MCF 10A (cell line): ENCODE measurements around the gene LCOR. TPM values are rescaled to one million over a fixed set of nuclear protein-coding genes. Genes with fewer than 3 reads are reported as not detected.

Experiments used
- BruUV-seq: library from RNA; stranded (reverse); fragments of 400-500 nt; replicated peaks from 2 replicates; lab custom pipeline; 2021; lab: Mats Ljungman, UMichigan
- CTCF ChIA-PET: fragments of 300-600 bp; sonication (Branson Sonifier 250); formaldehyde crosslinking; extraction: SDS; loops from one replicate; lab custom pipeline; 2021; ENCODE audit warnings: antibody characterized with exemption, inconsistent platforms; lab: Yijun Ruan, JAX
- POLR2A ChIA-PET: fragments of 300-600, 350-650 bp; sonication (Branson Sonifier 250); formaldehyde crosslinking; extraction: SDS; loops from one replicate; lab custom pipeline; 2020; ENCODE audit warnings: antibody characterized with exemption, inconsistent platforms; lab: Yijun Ruan, JAX
- DNase-seq: peaks from one replicate; pipeline ENCODE4 v3.0.0-alpha.2; 2018; ENCODE audit not compliant: unreplicated experiment
- H3K27ac Mint-ChIP-seq: one replicate; pipeline ENCODE4 v1.8.0; 2022; ENCODE audit warnings: mild to moderate bottlenecking, low read depth, mixed read lengths; ENCODE audit not compliant: unreplicated experiment
- H3K27me3 Mint-ChIP-seq: one replicate; pipeline ENCODE4 v1.8.0; 2022; ENCODE audit warnings: mixed read lengths; ENCODE audit not compliant: insufficient read depth, unreplicated experiment
- H3K36me3 Mint-ChIP-seq: one replicate; pipeline ENCODE4 v1.8.0; 2022; ENCODE audit warnings: mild to moderate bottlenecking, moderate library complexity, mixed read lengths; ENCODE audit not compliant: insufficient read depth, unreplicated experiment
- H3K4me1 Mint-ChIP-seq: one replicate; pipeline ENCODE4 v1.8.0; 2022; ENCODE audit warnings: mixed read lengths; ENCODE audit not compliant: insufficient read depth, unreplicated experiment
- H3K4me3 Mint-ChIP-seq: one replicate; pipeline ENCODE4 v1.8.0; 2022; ENCODE audit warnings: mild to moderate bottlenecking, moderate library complexity, mixed read lengths; ENCODE audit not compliant: unreplicated experiment
- H3K9me3 Mint-ChIP-seq: one replicate; pipeline ENCODE4 v1.8.0; 2022; ENCODE audit warnings: mixed read lengths; ENCODE audit not compliant: unreplicated experiment
- CTCF ChIP-seq: fragments of 200-600 bp; IDR thresholded peaks from one replicate; pipeline ENCODE4 v1.8.0; 2022; ENCODE audit warnings: antibody characterized with exemption, mild to moderate bottlenecking; ENCODE audit not compliant: unreplicated experiment
- intact Hi-C: fragments of 100-400 bp; cut with micrococcal nuclease; formaldehyde crosslinking; loops from 2 replicates; pipeline ENCODE4 v1.14.1; 2022
- total RNA-seq: library from RNA; stranded (reverse); gene quantifications from 2 replicates; pipeline ENCODE4 v1.2.3, GENCODE V29; 2022

The LCOR gene
- total RNA-seq, 1 experiment from 2014 or later = 40.4 TPM

- peak overlapping the region; percentile 99 for H3K4me3 Mint-ChIP-seq
- peaks cover 30% of the 10 kb centered on the region for H3K4me1 Mint-ChIP-seq
- POLR2A ChIA-PET = interaction anchor here (0.7 to 1.7 kb wide), 10 partner anchors 9 to 925 kb away, joined by 3 to 8 read pairs (median 3); partner anchors contain the start of genes CC2D2B and TM9SF3
- intact Hi-C loops = loop anchor here (2.0 kb wide), 1 partner anchor 78 kb away; no protein-coding TSS in a partner anchor
- CTCF ChIA-PET = interaction anchor here (0.6 kb wide), 1 partner anchor 447 kb away, joined by 4 read pairs; no protein-coding TSS in a partner anchor
- H3K9me3 Mint-ChIP-seq = no peaks in the 10 kb centered on the region
- DNase-seq = peak; percentile 60
- peak overlapping the region; percentile 94 for H3K27ac Mint-ChIP-seq
- no peak for TF ChIP-seq CTCF
- BruUV-seq = no TSS peak
- no peaks in the 10 kb centered on the region for H3K36me3 Mint-ChIP-seq
- H3K27me3 Mint-ChIP-seq = no peaks in the 10 kb centered on the region
These were observed 672 bp downstream of the LCOR start for GRCh38 chr10:96832721-96833219.

DNA sequence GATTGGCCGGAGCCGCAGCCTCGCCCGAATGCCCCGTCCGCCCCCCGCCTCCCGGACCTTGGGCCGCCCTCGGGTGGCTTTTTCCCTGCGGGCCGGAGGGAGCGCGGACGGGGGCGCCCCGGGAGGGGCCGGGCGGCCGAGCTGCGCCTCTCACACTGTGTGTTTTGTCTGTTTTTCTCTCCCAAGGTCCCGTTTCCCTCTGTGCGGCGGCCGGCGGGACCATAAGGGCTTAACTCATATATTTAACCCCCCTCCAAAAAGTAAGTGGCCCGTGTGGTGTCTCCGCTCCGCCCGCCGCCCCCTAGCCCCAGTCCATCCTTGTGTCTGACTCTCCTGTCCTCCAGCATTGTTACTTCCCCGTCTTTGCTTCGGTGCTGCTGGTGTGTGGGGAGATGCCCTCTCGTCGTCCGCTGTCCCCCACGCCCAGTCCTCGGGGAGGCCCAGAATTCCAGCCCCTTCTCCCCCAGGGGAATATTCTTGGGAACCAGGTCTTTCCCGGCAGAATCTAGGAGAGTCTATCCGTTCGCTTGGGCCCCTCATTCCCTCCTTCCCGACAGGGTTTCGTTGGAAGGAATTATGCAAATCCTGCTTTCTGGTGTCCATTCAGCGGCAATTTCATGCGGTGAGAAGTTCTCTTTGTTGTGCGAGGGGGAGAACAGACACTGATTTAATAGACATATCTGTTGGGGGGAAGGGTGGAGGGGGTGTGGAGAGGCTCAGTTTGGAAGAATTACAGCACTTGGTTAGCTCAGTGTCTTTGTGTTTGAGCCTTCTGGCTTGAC lies 1.3 kb downstream of the LCOR start:
- DNase-seq = peak; percentile 39
- POLR2A ChIA-PET = interaction anchor here (1.0 to 1.7 kb wide), 9 partner anchors 8 to 926 kb away, joined by 3 to 8 read pairs (median 3); partner anchors contain the start of genes CC2D2B and TM9SF3

DNA sequence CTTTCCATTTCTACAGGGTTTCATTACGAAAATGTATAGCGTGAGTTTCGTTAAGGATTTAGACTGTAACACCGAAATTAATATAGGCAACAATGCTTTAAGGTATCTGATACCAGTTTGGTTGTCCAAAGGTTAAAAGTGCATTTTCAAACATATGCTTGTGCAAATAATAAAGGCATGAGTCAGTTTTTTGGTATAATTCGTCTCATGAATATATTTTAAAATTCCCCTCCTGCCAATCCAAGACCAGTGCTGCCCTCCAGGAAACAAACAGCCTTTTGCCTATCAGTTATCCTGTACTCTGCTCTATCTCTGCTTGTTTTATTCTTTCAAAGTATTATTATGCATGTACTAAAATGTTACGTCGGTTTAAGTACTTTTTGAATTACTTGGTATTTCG lies 2.0 kb downstream of the LCOR start:
- H3K9me3 Mint-ChIP-seq = no peaks in the 10 kb centered on the region
- POLR2A ChIA-PET = interaction anchor here (1.2 kb wide), 1 partner anchor 927 kb away, joined by 3 read pairs; the partner anchor contains the start of gene CC2D2B
- DNase-seq = peak; percentile 13
- peak overlapping the region; percentile 99 for H3K4me3 Mint-ChIP-seq
- no peak for TF ChIP-seq CTCF
- TSS peak; percentile 37 for BruUV-seq
- no peaks in the 10 kb centered on the region for H3K27me3 Mint-ChIP-seq
- intact Hi-C loops = no loop called here
- H3K27ac Mint-ChIP-seq = peak overlapping the region; percentile 94
- H3K36me3 Mint-ChIP-seq = no peaks in the 10 kb centered on the region
- CTCF ChIA-PET = no interaction called here
- peaks cover 30% of the 10 kb centered on the region for H3K4me1 Mint-ChIP-seq

More for the DNA sequence above, 1.3 kb downstream of the LCOR start:
- H3K27ac Mint-ChIP-seq = peak overlapping the region; percentile 94
- peak overlapping the region; percentile 99 for H3K4me3 Mint-ChIP-seq
- CTCF ChIA-PET = interaction anchor here (0.6 kb wide), 1 partner anchor 446 kb away, joined by 4 read pairs; no protein-coding TSS in a partner anchor
- H3K4me1 Mint-ChIP-seq = peaks cover 30% of the 10 kb centered on the region
- no peaks in the 10 kb centered on the region for H3K9me3 Mint-ChIP-seq
- intact Hi-C loops = loop anchor here (2.0 kb wide), 1 partner anchor 77 kb away; no protein-coding TSS in a partner anchor
- no peaks in the 10 kb centered on the region for H3K36me3 Mint-ChIP-seq
- TF ChIP-seq CTCF = no peak
- no peaks in the 10 kb centered on the region for H3K27me3 Mint-ChIP-seq
- no TSS peak for BruUV-seq

GRCh38 chr10:96835899-96836298 lies 3.8 kb downstream of the LCOR start:
- ChIA-PET POLR2A (interaction anchor here (0.6 to 1.3 kb wide), 5 partner anchors 11 to 856 kb away, joined by 3 to 6 read pairs (median 3); no protein-coding TSS in a partner anchor), CTCF (interaction anchor here (0.6 kb wide), 1 partner anchor 129 kb away, joined by 3 read pairs; no protein-coding TSS in a partner anchor)
- no peak overlapping the region for H3K27ac Mint-ChIP-seq
- no peaks in the 10 kb centered on the region for H3K27me3 Mint-ChIP-seq
- no peak for DNase-seq
- no peaks in the 10 kb centered on the region for H3K36me3 Mint-ChIP-seq
- H3K9me3 Mint-ChIP-seq = no peaks in the 10 kb centered on the region
- no TSS peak for BruUV-seq
- no peak overlapping the region for H3K4me3 Mint-ChIP-seq
- TF ChIP-seq CTCF = no peak
- intact Hi-C loops = no loop called here
- peaks cover 41% of the 10 kb centered on the region for H3K4me1 Mint-ChIP-seq
